ENCODE data around the gene ABI3BP. TPM values are rescaled to one million over a fixed set of nuclear protein-coding genes. Genes with fewer than 3 reads are reported as not detected.

The ABI3BP gene
- total and polyA plus RNA-seq, 4 donors, result 1.9 to 4.2 (median 2.4) TPM

GRCh38 chr3:100956276-100956675 is 36.9 kb downstream of the ABI3BP start:
- TF ChIP-seq, protein P1, sequence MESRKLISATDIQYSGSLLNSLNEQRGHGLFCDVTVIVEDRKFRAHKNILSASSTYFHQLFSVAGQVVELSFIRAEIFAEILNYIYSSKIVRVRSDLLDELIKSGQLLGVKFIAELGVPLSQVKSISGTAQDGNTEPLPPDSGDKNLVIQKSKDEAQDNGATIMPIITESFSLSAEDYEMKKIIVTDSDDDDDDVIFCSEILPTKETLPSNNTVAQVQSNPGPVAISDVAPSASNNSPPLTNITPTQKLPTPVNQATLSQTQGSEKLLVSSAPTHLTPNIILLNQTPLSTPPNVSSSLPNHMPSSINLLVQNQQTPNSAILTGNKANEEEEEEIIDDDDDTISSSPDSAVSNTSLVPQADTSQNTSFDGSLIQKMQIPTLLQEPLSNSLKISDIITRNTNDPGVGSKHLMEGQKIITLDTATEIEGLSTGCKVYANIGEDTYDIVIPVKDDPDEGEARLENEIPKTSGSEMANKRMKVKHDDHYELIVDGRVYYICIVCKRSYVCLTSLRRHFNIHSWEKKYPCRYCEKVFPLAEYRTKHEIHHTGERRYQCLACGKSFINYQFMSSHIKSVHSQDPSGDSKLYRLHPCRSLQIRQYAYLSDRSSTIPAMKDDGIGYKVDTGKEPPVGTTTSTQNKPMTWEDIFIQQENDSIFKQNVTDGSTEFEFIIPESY (IDR thresholded peaks at IDR 0.05), result no peak
- TF ChIP-seq RAD21 (IDR thresholded peaks at IDR 0.05) (no peak), HNF4G (IDR thresholded peaks at IDR 0.05) (no peak), NR2F2 (IDR thresholded peaks at IDR 0.05) (no peak), RXRA (IDR thresholded peaks at IDR 0.05) (no peak), FOXA2 (IDR thresholded peaks at IDR 0.05) (no peak), EGR1 (IDR thresholded peaks at IDR 0.05; ENCODE audit: low read depth in 2 of 2) (no peak), JUND (IDR thresholded peaks at IDR 0.05) (no peak), CTCF (IDR thresholded peaks at IDR 0.05; ENCODE audit: low read depth, low read length, missing input control) (no peak)
- no peak for DNase-seq (ENCODE audit: low spot score)

DNA sequence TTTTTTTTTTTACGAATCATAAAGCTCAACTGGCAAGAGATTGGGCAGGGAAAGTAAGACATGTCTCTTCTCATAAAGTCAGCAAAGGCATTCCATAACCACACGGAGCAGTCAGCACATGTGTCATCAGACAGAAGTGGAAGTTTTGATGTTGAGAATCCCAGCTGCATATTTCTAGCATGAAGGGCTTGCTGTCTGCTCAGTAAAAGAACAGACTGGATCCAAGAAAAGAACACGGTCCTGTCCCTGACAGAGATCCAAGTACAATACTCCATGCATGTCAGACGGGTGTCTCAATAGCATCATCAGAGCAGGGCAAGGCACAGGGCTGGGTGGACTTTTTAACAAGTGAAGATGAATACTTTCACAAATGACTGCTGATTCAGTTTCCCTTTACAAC is 38.2 kb downstream of the ABI3BP start:
- peaks cover 0 to 6% (median 0%) of the 10 kb centered on the region in 4 donors for H3K9me3 ChIP-seq (ENCODE audit: control insufficient read depth in 4 of 4, low read length in 3 of 4)
- H3K27me3 ChIP-seq (ENCODE audit: control insufficient read depth in 4 of 4, insufficient read depth in 4 of 4, low read length in 3 of 4), result no peaks in the 10 kb centered on the region
- DNase-seq (ENCODE audit: low spot score), result no peak
- no peaks in the 10 kb centered on the region for H3K4me1 ChIP-seq (ENCODE audit: control insufficient read depth in 4 of 4, insufficient read depth in 4 of 4, low read length in 3 of 4)
- H3K36me3 ChIP-seq (ENCODE audit: control insufficient read depth in 4 of 4, insufficient read depth in 3 of 4, low read depth in 1 of 4, low read length in 3 of 4), result no peaks in the 10 kb centered on the region
- H3K4me3 ChIP-seq (ENCODE audit: low read depth in 1 of 3, low read length in 3 of 3), result no peak overlapping the region
- TF ChIP-seq REST (IDR thresholded peaks at IDR 0.05), result no peak
- no peak for TF ChIP-seq FOXA1 (IDR thresholded peaks at IDR 0.05)
- no peak for TF ChIP-seq CTCF (IDR thresholded peaks at IDR 0.05; ENCODE audit: low read depth, low read length, missing input control)
- TF ChIP-seq RXRA (IDR thresholded peaks at IDR 0.05), result no peak
- TF ChIP-seq SP1 (IDR thresholded peaks at IDR 0.05), result no peak
- TF ChIP-seq, protein P1 (IDR thresholded peaks at IDR 0.05), result no peak
- TF ChIP-seq HNF4G (IDR thresholded peaks at IDR 0.05), result no peak
- no peak overlapping the region for H3K27ac ChIP-seq (ENCODE audit: low read depth in 1 of 2, low read length in 2 of 2)
- no peak overlapping the region for H3K9ac ChIP-seq (ENCODE audit: low read depth in 1 of 2, low read length in 2 of 2)
- 57% methylated on average over 4 of the region's 4 CpGs for WGBS

More at GRCh38 chr3:100956276-100956675, 36.9 kb downstream of the ABI3BP start:
- Histone ChIP-seq H3K9ac (ENCODE audit: low read depth in 1 of 2, low read length in 2 of 2) (no peak overlapping the region), H3K4me1 (ENCODE audit: control insufficient read depth in 4 of 4, insufficient read depth in 4 of 4, low read length in 3 of 4) (no peaks in the 10 kb centered on the region), H3K27me3 (ENCODE audit: control insufficient read depth in 4 of 4, insufficient read depth in 4 of 4, low read length in 3 of 4) (no peaks in the 10 kb centered on the region), H3K9me3 (ENCODE audit: control insufficient read depth in 4 of 4, low read length in 3 of 4) (peaks cover 0 to 6% (median 0%) of the 10 kb centered on the region in 4 donors), H3K36me3 (ENCODE audit: control insufficient read depth in 4 of 4, insufficient read depth in 3 of 4, low read depth in 1 of 4, low read length in 3 of 4) (no peaks in the 10 kb centered on the region), H3K27ac (ENCODE audit: low read depth in 1 of 2, low read length in 2 of 2) (no peak overlapping the region), H3K4me3 (ENCODE audit: low read depth in 1 of 3, low read length in 3 of 3) (no peak overlapping the region)
- 73% methylated on average over 2 of the region's 2 CpGs for WGBS
